ENCODE data around the gene SUPT5H.

Gene SUPT5H

DNA sequence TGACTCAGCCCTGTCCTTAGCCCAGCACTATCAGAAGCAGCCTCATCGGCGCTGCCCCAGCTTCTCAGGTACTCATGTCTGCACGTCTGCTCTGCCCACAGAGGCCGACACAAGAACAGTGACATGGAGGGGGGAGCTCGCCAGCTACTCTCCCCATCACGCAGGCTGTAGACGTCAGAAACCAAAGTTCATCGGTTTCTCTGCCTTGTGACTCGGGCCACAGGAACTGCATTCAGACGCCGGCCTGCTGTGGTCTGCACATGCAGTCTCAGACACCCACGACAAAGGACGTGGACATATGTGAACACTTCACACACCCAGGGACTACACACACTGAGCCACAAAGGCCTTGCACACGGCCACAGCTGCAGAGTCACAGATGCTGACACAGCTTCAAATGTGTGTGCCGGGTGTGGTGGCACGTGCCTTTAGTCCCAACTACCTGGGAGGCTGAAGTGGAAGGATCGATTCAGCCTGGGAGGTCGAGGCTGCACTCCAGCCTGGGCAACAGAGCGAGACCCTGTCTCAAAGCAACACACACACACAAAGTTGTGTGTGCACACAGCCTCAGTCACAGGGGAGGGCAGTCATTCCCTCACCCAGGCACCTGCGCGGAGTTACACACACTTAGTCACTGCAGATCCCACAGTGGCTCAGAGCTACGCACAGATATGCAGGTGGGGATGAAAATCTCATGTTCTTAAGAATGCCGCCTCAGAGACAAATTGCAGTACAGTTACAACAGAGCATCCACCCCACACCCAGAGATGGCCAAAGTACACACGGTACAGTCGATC, 43.6 kb upstream of the SUPT5H start:
- TF ChIP-seq, protein P1, sequence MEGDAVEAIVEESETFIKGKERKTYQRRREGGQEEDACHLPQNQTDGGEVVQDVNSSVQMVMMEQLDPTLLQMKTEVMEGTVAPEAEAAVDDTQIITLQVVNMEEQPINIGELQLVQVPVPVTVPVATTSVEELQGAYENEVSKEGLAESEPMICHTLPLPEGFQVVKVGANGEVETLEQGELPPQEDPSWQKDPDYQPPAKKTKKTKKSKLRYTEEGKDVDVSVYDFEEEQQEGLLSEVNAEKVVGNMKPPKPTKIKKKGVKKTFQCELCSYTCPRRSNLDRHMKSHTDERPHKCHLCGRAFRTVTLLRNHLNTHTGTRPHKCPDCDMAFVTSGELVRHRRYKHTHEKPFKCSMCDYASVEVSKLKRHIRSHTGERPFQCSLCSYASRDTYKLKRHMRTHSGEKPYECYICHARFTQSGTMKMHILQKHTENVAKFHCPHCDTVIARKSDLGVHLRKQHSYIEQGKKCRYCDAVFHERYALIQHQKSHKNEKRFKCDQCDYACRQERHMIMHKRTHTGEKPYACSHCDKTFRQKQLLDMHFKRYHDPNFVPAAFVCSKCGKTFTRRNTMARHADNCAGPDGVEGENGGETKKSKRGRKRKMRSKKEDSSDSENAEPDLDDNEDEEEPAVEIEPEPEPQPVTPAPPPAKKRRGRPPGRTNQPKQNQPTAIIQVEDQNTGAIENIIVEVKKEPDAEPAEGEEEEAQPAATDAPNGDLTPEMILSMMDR (IDR thresholded peaks at IDR 0.05; ENCODE audit: borderline replicate concordance, control extremely low read depth, extremely low read depth, insufficient read depth, missing control alignments) = no peak
- peak; percentile 75 for DNase-seq (ENCODE audit: low spot score)
- in situ Hi-C loops (cut with MboI; ENCODE audit: low sequenced_read_pairs, unreplicated experiment) = no loop called here

- in situ Hi-C loops (cut with MboI; ENCODE audit: low sequenced_read_pairs, unreplicated experiment) = no loop called here
- TF ChIP-seq, protein P1 (IDR thresholded peaks at IDR 0.05; ENCODE audit: borderline replicate concordance, control extremely low read depth, extremely low read depth, insufficient read depth, missing control alignments) = no peak
- peak; percentile 77 for DNase-seq (ENCODE audit: low spot score)
Observed at GRCh38 chr19:39402346-39403300, 42.8 kb upstream of the SUPT5H start.

GRCh38 chr19:39403331-39404312, 41.8 kb upstream of the SUPT5H start:
- peak; percentile 80 for DNase-seq (ENCODE audit: low spot score)
- in situ Hi-C loops (cut with MboI; ENCODE audit: low sequenced_read_pairs, unreplicated experiment) = no loop called here
- TF ChIP-seq, protein P1 (IDR thresholded peaks at IDR 0.05; ENCODE audit: borderline replicate concordance, control extremely low read depth, extremely low read depth, insufficient read depth, missing control alignments) = no peak

DNA sequence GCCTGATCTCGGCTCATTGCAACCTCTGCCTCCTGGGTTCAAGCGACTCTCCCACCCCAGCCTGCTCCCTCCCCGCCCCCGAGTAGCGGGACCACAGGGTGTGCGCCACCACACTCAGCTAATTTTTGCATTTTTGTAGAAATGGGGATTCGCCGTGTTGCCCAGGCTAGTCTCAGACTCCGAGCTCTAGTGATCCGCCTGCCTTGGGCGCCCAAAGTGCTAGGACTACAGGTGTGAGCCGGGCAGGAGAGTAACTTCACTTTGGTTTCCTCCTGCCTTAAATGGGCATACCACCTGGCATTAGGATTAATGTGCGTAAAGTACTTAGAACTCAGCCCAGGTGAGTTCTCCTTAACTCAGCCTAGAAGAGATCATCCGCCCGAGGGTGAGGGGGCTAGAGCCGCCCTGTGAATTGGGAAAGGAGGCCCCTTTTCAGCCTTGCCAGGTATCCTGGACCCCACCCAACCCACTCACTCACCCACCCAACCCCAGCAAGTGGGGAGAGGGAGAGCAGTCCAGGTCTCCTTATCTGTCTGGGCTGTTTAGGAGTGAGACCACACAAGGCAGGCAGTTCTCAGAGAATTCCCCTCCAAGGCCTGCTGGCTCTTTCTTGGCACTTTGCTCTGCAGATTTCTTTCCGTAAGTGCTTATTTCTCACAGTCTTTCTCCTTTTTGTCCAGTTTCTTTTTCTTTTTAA, 40.0 kb upstream of the SUPT5H start:
- TF ChIP-seq, protein P1 (IDR thresholded peaks at IDR 0.05; ENCODE audit: borderline replicate concordance, control extremely low read depth, extremely low read depth, insufficient read depth, missing control alignments) = no peak
- DNase-seq (ENCODE audit: low spot score) = no peak
- in situ Hi-C loops (cut with MboI; ENCODE audit: low sequenced_read_pairs, unreplicated experiment) = no loop called here

GRCh38 chr19:39405958-39406655, 39.3 kb upstream of the SUPT5H start:
- no peak for DNase-seq (ENCODE audit: low spot score)
- in situ Hi-C loops (cut with MboI; ENCODE audit: low sequenced_read_pairs, unreplicated experiment) = no loop called here
- TF ChIP-seq, protein P1 (IDR thresholded peaks at IDR 0.05; ENCODE audit: borderline replicate concordance, control extremely low read depth, extremely low read depth, insufficient read depth, missing control alignments) = no peak
